Activated T-cell treated with anti-CD3 and anti-CD28 coated beads, Interleukin-2, amount 50 U/mL, for 1 hour (primary cell): Measurements from ENCODE around the gene OR5B2.
"Not testable (repeated sequence)": the region's sequence is repeated elsewhere in the genome, so short reads cannot be mapped to it uniquely, and the experiment has no call there.

Experiments
- DNase-seq: peaks from one replicate; pipeline ENCODE4 v3.0.0-alpha.2; 2020

Gene OR5B2

DNA sequence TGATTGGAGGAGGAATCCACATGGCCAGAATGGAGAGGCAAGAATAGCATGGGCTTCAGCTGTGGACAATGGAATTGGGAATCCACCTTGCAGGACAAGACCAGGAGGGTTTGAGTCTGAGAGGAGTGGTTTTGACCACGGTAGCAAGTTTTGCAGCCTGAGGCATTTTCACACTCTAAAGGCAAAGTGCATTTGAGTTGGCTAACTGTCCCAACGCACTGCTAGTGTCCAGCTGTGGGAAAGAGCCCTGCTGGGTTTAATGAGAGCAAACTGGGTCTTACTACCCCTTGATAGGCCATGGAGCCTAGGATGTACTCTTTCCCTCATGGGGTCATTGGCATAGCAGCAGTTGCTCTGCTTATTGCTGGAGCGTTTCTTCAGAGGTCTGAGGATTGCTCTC, at the start of gene OR5B2:
Gene OR5B2, minus strand, starts transcription at position 101 of the 400 bp plus-strand sequence. CDS start 4,860 bp downstream, outside the sequence.
- no peak for DNase-seq

DNA sequence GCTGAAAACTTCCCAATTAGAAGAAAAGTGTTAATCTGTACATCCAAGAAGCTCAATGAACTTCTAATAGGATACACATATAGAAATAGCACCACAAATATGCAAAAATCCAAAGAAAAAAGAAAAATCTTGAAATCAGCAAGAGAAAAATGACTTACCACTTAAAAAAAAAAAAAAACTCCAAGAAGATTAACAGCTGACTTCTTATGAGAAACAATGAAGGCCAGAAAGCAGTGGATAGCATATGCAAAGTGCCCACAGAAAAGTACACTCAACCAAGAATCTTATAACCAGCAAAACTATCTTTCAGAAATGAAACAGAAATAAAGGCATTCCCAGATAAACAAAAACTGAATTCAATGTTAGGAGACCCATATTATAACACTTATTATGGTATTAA, 44.0 kb upstream of the OR5B2 start:
- no peak for DNase-seq

DNA sequence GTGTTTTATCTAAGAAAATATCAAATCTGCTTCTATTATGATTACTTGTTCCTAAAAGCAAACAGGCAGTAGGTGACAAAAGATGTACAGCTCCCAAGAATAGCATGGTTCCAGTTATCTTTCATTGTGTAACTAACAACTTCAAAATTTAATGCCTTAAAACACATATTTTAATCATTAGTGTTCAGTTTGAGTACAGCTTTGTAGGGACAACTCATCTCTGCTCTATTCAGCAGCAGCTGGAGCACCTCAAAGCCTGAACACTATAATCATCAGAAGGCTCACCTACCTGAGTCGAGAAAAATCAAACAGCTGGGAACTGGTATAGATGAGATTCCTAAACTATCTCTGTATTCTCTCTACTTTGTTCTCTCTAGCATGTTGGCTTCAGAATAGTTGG, 38.4 kb upstream of the OR5B2 start:
- DNase-seq, result no peak

DNA sequence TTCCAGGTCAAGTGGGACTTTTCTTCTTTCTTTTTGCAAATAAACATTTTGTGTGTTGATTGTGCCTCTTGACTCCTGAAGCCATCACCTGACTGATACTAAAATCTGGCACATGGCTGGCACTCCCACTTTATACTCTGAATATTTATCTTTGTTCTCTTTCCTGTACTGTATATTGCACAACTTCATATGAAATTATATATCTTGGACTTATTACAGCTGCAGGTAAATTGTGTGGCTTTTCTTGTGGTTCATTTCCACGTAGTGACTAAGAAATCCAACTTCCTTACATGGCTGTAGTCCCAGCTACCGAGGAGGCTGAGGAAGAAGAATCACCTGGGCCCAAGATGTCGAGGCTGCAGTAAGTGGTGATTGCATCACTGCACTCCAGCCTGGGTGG, 37.8 kb upstream of the OR5B2 start:
- DNase-seq, result no peak

DNA sequence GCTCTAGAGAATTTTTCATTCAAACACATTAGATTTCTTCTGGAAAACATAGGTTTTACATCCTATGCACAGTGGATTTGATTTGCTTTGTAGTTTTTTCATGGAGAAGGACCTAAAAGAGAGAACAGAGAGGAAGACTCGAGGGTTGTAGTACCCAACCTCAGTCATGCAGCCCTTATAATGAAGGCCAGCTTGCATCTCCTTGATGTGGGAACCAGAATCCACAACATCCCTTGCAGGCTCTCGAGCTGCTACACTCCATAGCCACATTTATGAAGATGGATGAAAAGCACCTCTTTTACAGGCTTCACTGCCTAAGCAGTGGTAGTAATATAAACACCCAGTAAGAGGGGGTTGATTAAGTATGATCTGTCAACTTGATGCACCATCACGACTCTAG, 23.7 kb upstream of the OR5B2 start:
- no peak for DNase-seq

DNA sequence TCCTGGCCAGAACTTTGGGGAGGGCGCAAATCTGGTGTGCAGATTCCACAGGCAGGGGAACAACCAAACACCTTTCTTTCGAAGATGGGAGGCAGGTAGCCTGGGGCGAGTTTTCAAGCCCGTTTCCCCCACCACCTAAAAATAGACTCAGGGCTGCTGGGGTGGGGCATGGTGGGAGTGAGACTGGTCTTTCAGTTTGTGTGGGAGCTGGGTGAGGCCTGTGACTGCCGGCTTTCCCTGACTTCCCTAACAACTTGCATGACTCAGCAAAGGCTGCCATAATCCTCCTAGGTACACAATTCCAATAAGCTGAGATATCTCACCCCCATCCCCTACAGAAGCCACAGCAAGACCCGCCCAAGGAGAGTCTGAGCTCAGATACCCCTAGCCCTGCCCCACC, 18.4 kb upstream of the OR5B2 start:
- DNase-seq, result no peak

DNA sequence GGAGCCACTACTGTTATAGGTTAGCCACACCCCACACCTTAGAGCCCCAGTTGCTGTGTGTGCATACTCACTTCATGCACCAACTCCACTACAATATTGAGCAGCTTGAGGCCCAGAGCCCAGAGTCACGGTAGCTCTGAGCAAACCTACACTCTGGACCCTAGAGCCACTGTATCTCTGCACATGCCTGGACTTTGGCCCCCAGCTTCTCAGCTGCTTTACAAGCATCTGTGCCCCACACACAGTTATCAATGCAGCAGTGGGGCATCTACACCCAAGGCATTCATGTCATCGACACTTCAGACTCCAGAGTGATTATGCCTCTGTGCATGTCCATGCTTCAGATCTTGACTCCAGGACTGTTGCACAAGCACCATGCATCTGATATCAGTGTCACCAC, 16.4 kb upstream of the OR5B2 start:
- no peak for DNase-seq

DNA sequence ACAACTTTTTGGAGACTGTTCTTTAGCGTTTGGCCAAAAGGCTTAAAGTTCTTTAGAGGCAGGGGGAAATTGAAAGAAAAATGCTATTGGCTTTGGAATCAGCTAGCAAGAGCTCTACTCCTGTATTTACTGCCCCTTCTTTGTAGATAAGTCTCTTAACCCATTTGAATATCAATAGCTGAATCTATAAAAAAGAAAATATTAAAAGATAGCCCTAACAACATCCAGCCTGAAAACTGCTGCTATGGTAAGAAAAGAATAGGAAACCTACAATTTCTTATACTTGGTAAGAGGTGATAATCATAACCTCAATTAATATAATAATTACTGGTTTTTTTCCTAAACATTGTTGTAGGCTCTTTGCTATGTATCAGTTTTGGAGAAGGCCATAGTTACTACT, 14.2 kb upstream of the OR5B2 start, which contains the start of gene OR5B12:
Gene OR5B12, minus strand, starts transcription at position 101 of the 400 bp plus-strand sequence. CDS start 2,085 bp downstream, outside the sequence.
- no peak for DNase-seq

DNA sequence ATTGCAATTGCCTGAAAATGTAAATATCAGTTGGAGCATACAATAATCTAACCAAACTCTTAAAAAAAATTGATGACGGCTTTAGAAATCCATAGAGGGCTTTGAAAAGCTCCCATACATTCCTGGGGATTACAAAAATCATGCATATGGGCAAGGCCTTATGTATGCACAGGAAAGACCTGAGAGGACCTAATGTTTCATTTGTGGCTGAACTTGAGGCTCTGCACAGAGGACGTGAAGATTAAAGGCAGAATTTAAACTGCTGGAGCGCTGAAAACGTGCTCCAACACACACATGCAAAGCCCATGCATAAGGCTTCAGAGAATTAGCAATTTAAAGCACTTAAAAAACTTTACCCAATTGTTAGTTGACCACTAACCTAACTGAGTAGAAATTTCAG, 10.6 kb upstream of the OR5B2 start:
- no peak for DNase-seq

DNA sequence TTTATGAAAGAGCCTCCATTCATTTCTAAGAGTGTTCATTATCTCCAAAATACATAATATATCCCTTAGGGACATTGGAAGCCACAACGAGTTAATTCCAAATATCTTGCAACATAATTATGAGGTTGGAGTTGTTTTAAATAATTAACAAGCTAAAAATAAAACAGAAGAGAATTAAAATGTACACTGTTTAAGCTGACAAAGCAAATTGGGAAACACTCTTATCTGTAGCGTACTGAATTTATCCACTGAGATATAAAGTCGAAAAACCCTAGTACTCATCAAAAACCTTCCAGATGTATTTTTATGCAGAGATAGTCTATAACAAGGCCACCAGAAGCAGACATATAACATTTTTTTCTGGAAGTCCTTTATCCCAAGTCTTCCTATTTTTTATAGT, 6.3 kb upstream of the OR5B2 start:
- no peak for DNase-seq

DNA sequence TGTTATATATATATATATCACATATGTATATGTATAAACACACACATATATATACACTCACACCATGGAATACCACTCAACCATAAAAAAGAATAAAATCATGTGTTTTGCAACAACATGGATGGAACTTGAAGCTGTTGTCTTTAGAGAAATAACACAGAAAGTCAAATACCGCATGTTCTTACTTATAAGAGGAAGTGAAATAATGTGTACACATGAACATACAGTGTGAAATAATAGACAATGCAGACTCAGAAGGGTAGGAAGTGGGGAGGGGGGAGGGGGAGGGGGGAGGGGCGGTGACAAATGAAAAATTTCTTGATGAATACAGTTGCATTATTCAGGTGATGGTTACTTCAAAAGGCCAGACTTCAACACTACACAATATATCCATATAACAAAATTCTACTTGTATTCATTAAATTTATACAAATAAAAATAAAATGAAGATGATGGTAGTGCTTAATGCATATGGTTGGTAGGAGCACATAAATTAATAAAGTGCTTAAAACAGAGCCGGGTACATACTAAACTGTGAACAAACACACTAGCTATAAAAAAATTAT, 5.8 kb upstream of the OR5B2 start:
- no peak for DNase-seq

DNA sequence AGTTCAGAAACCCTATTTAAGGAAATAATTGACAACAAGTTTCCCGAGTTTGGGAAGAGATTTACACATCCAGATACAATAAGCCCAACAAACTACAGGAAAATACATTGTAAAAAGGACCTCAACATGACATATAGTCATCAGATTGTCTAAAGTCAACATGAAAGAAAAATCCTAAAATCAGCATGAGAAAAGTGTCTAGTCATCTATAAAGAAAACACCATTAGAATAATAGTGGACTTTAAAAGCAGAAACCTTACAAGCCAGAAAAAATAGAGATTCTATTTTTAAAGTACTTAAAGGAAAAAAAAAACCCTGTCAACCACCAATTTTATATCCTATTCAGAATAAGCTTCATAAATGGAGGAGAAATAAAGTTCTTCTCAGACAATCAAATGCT, 1.4 kb upstream of the OR5B2 start:
- no peak for DNase-seq

DNA sequence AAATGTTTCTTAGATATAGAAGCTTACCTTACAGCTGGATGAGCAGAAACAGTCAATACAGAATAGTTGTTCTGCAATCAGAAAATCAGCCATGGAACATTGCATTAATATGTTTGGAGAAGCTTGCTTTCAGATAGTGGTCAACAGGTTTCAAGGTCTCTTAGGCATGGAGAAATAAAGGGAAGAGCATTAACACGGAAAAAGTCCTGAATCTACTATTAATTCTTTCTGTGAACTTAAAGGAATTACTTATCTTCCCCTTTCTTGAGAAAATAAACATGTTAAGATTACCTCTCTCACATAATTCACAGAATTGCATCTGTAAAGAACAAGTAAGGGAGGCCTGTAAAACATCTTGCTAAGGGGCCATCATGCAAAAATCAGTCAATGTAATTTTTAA, 21.1 kb downstream of the OR5B2 start, which contains the start of gene OR5B3:
Gene OR5B3, minus strand, starts transcription at position 101 of the 400 bp plus-strand sequence. CDS start 3,465 bp downstream, outside the sequence.
- DNase-seq, result no peak

DNA sequence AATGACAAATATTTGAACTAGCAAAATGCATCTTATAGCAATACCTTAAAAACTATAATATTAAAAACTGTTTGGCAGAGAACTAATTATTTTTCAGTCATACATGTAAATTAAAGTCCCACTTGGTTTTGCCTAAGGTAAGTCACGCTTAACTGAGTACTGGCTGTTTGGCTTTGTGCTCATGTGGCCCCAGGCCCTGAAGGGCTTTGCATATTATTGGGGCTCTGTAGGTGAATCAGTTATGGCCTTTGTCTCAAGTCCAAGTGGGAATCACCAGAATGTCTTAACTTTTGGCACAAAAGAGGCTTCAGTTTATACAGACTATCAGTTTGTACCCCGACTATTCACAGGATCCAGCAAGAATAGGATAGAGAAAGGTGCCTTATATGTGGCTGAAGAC, 28.3 kb downstream of the OR5B2 start:
- DNase-seq, result not testable (repeated sequence)

DNA sequence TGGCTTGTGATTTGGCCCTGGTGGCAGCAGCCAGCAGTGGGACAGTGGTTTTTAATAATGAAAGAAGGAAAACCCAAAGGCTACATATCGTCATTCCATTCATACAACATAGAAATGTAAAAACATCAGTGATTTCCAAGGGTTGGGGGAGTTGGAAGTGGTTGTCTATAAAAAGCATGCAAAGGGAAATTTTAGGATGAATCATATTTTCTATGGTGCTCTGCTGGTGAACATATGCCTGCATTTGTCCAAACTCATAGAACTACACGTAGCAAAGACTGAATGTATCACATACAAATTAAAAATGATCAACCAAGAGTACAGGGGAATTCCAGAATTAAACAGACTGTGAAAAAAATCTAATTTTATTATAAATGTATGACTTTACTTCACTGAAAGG, 32.3 kb downstream of the OR5B2 start:
- DNase-seq, result no peak

DNA sequence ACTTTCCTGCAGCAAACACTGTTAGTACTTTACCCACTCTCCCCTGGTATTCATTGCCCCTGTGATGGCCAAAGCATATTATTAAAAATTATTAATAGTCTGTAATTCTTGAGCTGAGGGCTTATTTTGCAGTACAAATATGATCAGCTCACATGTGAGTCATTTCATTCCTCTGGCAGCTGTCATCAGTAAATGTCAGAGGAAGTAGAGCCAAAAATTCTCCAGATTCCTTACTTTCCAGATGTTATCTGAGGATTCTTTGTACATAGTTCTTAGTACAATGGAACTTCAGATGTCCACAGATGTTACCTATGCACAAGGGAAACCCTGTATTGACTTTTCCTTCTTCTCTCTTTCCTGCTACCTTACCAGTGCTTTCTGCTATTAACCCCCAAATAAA, 33.7 kb downstream of the OR5B2 start:
- no peak for DNase-seq

DNA sequence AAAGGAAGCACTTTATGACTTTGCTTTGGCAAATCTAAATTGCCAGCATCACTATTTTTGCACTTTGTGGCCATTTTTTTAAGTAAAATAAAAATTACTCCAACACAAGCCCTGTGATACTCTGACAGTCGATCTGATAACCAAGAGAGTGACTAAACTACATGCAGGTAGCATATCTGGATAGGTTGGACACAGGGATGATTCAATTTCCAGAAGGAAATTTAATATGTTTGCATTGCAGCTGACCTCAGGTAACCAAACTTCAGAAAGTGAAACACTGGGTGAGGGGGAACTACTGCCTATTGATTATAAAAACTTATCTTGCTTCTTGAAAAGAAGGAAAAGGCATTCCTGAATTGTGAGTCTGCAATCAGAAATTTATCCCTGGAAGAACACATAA, 35.2 kb downstream of the OR5B2 start:
- DNase-seq, result no peak

DNA sequence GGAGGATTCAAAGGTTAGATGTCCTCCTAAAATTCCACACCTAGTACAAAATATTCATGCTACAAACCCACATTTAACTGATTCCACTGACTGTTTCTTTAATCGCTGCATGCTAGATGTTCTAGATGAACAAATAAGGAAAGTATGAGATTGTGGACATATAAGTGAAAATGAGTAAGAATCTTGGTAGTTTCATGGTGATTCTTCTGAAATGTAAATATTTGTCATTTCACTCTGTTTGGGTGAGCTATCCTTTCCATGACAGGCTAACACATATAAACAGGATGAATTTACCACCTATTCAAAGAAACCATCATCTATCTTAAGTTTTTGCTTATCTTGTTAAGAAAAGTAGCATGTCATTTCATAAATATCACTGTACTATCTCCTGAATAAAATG, 36.0 kb downstream of the OR5B2 start:
- no peak for DNase-seq

DNA sequence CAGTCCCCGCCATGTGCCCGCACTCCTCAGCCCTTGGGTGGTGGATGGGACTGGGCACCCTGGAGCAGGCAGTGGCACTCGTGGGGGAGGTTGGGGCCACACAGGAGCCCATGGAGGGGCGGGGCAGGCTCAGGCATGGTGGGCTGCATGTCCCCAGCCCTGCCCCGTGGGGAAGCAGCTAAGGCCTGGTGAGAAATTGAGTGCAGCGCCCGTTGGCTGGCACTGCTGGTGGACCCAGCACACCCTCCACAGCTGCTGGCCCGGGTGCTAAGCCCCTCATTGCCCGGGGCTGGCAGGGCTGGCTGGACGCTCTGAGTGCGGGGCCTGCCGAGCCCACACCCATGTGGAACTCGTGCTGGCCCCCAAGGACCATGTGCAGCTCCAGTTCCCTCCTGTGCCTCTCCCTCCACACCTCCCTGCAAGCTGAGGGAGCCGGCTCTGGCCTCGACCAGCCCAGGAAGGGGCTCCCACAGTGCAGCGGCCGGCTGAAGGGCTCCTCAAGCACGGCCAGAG, 37.3 kb downstream of the OR5B2 start:
- DNase-seq, result no peak
